ENCODE results near the gene RRBP1.
"Not testable (repeated sequence)": the region's sequence is repeated elsewhere in the genome, so short reads cannot be mapped to it uniquely, and the experiment has no call there.

The RRBP1 gene

GRCh38 chr20:17659801-17660200 is 22.2 kb downstream of the RRBP1 start:
- peaks cover 30% of the 10 kb centered on the region for H4K20me1 ChIP-seq (ENCODE audit: insufficient read depth, low read length)
- H3K9ac ChIP-seq (ENCODE audit: low read depth, low read length): no peak overlapping the region
- no peak overlapping the region for H3K4me2 ChIP-seq (ENCODE audit: insufficient read depth, low read length)
- H3K4me3 ChIP-seq (ENCODE audit: low read depth in 1 of 2, low read length in 2 of 2): no peak overlapping the region
- H3K9me3 ChIP-seq (ENCODE audit: insufficient read depth, low read length, severe bottlenecking): no peaks in the 10 kb centered on the region
- no peak for TF ChIP-seq EZH2 (IDR thresholded peaks at IDR 0.05; ENCODE audit: borderline replicate concordance, low read depth, low read length, severe bottlenecking)
- TF ChIP-seq, protein P1, sequence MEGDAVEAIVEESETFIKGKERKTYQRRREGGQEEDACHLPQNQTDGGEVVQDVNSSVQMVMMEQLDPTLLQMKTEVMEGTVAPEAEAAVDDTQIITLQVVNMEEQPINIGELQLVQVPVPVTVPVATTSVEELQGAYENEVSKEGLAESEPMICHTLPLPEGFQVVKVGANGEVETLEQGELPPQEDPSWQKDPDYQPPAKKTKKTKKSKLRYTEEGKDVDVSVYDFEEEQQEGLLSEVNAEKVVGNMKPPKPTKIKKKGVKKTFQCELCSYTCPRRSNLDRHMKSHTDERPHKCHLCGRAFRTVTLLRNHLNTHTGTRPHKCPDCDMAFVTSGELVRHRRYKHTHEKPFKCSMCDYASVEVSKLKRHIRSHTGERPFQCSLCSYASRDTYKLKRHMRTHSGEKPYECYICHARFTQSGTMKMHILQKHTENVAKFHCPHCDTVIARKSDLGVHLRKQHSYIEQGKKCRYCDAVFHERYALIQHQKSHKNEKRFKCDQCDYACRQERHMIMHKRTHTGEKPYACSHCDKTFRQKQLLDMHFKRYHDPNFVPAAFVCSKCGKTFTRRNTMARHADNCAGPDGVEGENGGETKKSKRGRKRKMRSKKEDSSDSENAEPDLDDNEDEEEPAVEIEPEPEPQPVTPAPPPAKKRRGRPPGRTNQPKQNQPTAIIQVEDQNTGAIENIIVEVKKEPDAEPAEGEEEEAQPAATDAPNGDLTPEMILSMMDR (IDR thresholded peaks at IDR 0.05; ENCODE audit: borderline replicate concordance, extremely low read depth, low read length, poor library complexity, severe bottlenecking): peak; percentile 37
- no peak overlapping the region for H3K27ac ChIP-seq (ENCODE audit: low read length)
- ATAC-seq (ENCODE audit: insufficient read depth, low read depth): no peak
- H3K27me3 ChIP-seq (ENCODE audit: insufficient read depth, low read length, poor library complexity): no peaks in the 10 kb centered on the region
- H2AFZ ChIP-seq (ENCODE audit: low read depth, low read length): no peak overlapping the region
- no peak for DNase-seq
- peaks cover 46% of the 10 kb centered on the region for H3K36me3 ChIP-seq (ENCODE audit: insufficient read depth, low read length)
- peaks cover 10% of the 10 kb centered on the region; the same call in 1 of the 2 replicates for H3K4me1 ChIP-seq (ENCODE audit: insufficient read depth, low read length)
- peaks cover 49% of the 10 kb centered on the region for H3K79me2 ChIP-seq (ENCODE audit: insufficient read depth, low read length)

DNA sequence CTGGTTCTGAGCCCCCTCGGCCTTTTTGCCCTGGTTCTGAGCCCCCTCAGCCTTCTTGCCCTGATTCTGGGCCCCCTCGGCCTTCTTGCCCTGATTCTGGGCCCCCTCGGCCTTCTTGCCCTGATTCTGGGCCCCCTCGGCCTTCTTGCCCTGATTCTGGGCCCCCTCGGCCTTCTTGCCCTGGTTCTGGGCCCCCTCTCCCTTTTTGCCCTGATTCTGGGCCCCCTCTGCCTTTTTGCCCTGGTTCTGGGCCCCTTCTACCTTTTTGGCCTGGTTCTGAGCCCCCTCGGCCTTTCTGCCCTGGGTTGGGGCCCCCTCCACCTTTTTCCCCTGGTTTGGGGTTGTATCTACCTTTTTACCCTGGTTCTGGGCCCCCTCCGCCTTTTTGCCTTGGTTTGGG is 22.7 kb downstream of the RRBP1 start:
- H3K27me3 ChIP-seq (ENCODE audit: insufficient read depth, low read length, poor library complexity); H3K4me3 ChIP-seq (ENCODE audit: low read depth in 1 of 2, low read length in 2 of 2); H3K9ac ChIP-seq (ENCODE audit: low read depth, low read length); H2AFZ ChIP-seq (ENCODE audit: low read depth, low read length); H3K4me2 ChIP-seq (ENCODE audit: insufficient read depth, low read length); DNase-seq; H3K4me1 ChIP-seq (ENCODE audit: insufficient read depth, low read length); H3K27ac ChIP-seq (ENCODE audit: low read length); ATAC-seq (ENCODE audit: insufficient read depth, low read depth); H3K9me3 ChIP-seq (ENCODE audit: insufficient read depth, low read length, severe bottlenecking): not testable (repeated sequence)
- H3K79me2 ChIP-seq (ENCODE audit: insufficient read depth, low read length): peaks cover 44% of the 10 kb centered on the region
- H4K20me1 ChIP-seq (ENCODE audit: insufficient read depth, low read length): peaks cover 29% of the 10 kb centered on the region
- H3K36me3 ChIP-seq (ENCODE audit: insufficient read depth, low read length): peaks cover 50% of the 10 kb centered on the region

GRCh38 chr20:17658648-17658993 is 23.4 kb downstream of the RRBP1 start:
- Histone ChIP-seq H3K27ac (ENCODE audit: low read length) (no peak overlapping the region), H3K9ac (ENCODE audit: low read depth, low read length) (no peak overlapping the region), H3K9me3 (ENCODE audit: insufficient read depth, low read length, severe bottlenecking) (no peaks in the 10 kb centered on the region), H3K79me2 (ENCODE audit: insufficient read depth, low read length) (peaks cover 37% of the 10 kb centered on the region), H3K4me1 (ENCODE audit: insufficient read depth, low read length) (no peaks in the 10 kb centered on the region), H3K36me3 (ENCODE audit: insufficient read depth, low read length) (peaks cover 56% of the 10 kb centered on the region), H4K20me1 (ENCODE audit: insufficient read depth, low read length) (peaks cover 30% of the 10 kb centered on the region; the same call in 1 of the 2 replicates), H3K4me3 (ENCODE audit: low read depth in 1 of 2, low read length in 2 of 2) (no peak overlapping the region), H3K27me3 (ENCODE audit: insufficient read depth, low read length, poor library complexity) (no peaks in the 10 kb centered on the region), H3K4me2 (ENCODE audit: insufficient read depth, low read length) (no peak overlapping the region), H2AFZ (ENCODE audit: low read depth, low read length) (no peak overlapping the region)
- ATAC-seq (ENCODE audit: insufficient read depth, low read depth) (no peak), DNase-seq (no peak)
- TF ChIP-seq, protein P1 (IDR thresholded peaks at IDR 0.05; ENCODE audit: borderline replicate concordance, extremely low read depth, low read length, poor library complexity, severe bottlenecking): no peak
- no peak for TF ChIP-seq EZH2 (IDR thresholded peaks at IDR 0.05; ENCODE audit: borderline replicate concordance, low read depth, low read length, severe bottlenecking)

- DNase-seq: no peak
- Histone ChIP-seq H3K4me3 (ENCODE audit: low read depth in 1 of 2, low read length in 2 of 2) (no peak overlapping the region), H3K27ac (ENCODE audit: low read length) (no peak overlapping the region), H4K20me1 (ENCODE audit: insufficient read depth, low read length) (peaks cover 28% of the 10 kb centered on the region; the same call in 1 of the 2 replicates), H3K27me3 (ENCODE audit: insufficient read depth, low read length, poor library complexity) (no peaks in the 10 kb centered on the region), H3K9me3 (ENCODE audit: insufficient read depth, low read length, severe bottlenecking) (no peaks in the 10 kb centered on the region), H3K4me1 (ENCODE audit: insufficient read depth, low read length) (no peaks in the 10 kb centered on the region), H3K36me3 (ENCODE audit: insufficient read depth, low read length) (peaks cover 57% of the 10 kb centered on the region), H3K4me2 (ENCODE audit: insufficient read depth, low read length) (no peak overlapping the region), H2AFZ (ENCODE audit: low read depth, low read length) (no peak overlapping the region), H3K79me2 (ENCODE audit: insufficient read depth, low read length) (peaks cover 31% of the 10 kb centered on the region), H3K9ac (ENCODE audit: low read depth, low read length) (no peak overlapping the region)
- TF ChIP-seq, protein P1 (IDR thresholded peaks at IDR 0.05; ENCODE audit: borderline replicate concordance, extremely low read depth, low read length, poor library complexity, severe bottlenecking): no peak
- TF ChIP-seq EZH2 (IDR thresholded peaks at IDR 0.05; ENCODE audit: borderline replicate concordance, low read depth, low read length, severe bottlenecking): no peak
- no peak for ATAC-seq (ENCODE audit: insufficient read depth, low read depth)
Observed at GRCh38 chr20:17657898-17658647, 24.0 kb downstream of the RRBP1 start.
